ENCODE data around the gene DNMBP. TPM values are rescaled to one million over a fixed set of nuclear protein-coding genes. Genes with fewer than 3 reads are reported as not detected.

DNMBP gene
- total and polyA plus RNA-seq, 2 experiments from 2014 or later = 13.6 to 22.9 TPM

GRCh38 chr10:99875473-99875872 is 134.3 kb downstream of the DNMBP start:
- Histone ChIP-seq H3K27ac (peak overlapping the region; percentile 77), H3K4me1 (ENCODE audit: low read depth) (peaks cover 12% of the 10 kb centered on the region), H3K27me3 (no peaks in the 10 kb centered on the region), H3K4me3 (no peak overlapping the region), H3K36me3 (peaks cover 45% of the 10 kb centered on the region), H3K9me3 (ENCODE audit: low read depth) (no peaks in the 10 kb centered on the region)
- no peak for DNase-seq (ENCODE audit: low read depth in 1 of 2, low spot score in 1 of 2)
- TF ChIP-seq CTCF (IDR thresholded peaks at IDR 0.05; ENCODE audit: low read depth, low read length) = no peak

- peak overlapping the region; percentile 77 for H3K27ac ChIP-seq
- no peak for DNase-seq (ENCODE audit: low read depth in 1 of 2, low spot score in 1 of 2)
- H3K4me1 ChIP-seq (ENCODE audit: low read depth) = peaks cover 12% of the 10 kb centered on the region
- H3K36me3 ChIP-seq = peaks cover 36% of the 10 kb centered on the region
- no peak for TF ChIP-seq CTCF (IDR thresholded peaks at IDR 0.05; ENCODE audit: low read depth, low read length)
- H3K27me3 ChIP-seq = no peaks in the 10 kb centered on the region
- no peaks in the 10 kb centered on the region for H3K9me3 ChIP-seq (ENCODE audit: low read depth)
- no peak overlapping the region for H3K4me3 ChIP-seq
Measured at GRCh38 chr10:99874341-99875085, 135.2 kb downstream of the DNMBP start.

GRCh38 chr10:99873846-99874245 is 135.9 kb downstream of the DNMBP start:
- H3K27me3 ChIP-seq = no peaks in the 10 kb centered on the region
- H3K4me1 ChIP-seq (ENCODE audit: low read depth) = peaks cover 12% of the 10 kb centered on the region
- no peaks in the 10 kb centered on the region for H3K9me3 ChIP-seq (ENCODE audit: low read depth)
- TF ChIP-seq CTCF (IDR thresholded peaks at IDR 0.05; ENCODE audit: low read depth, low read length) = no peak
- H3K4me3 ChIP-seq = no peak overlapping the region
- DNase-seq (ENCODE audit: low read depth in 1 of 2, low spot score in 1 of 2) = no peak
- H3K27ac ChIP-seq = peak overlapping the region; percentile 77
- peaks cover 31% of the 10 kb centered on the region for H3K36me3 ChIP-seq

GRCh38 chr10:99872367-99873162 is 137.2 kb downstream of the DNMBP start:
- TF ChIP-seq CTCF (IDR thresholded peaks at IDR 0.05; ENCODE audit: low read depth, low read length) = no peak
- Histone ChIP-seq H3K4me3 (no peak overlapping the region), H3K9me3 (ENCODE audit: low read depth) (no peaks in the 10 kb centered on the region), H3K27me3 (no peaks in the 10 kb centered on the region), H3K4me1 (ENCODE audit: low read depth) (peaks cover 12% of the 10 kb centered on the region), H3K36me3 (peaks cover 19% of the 10 kb centered on the region), H3K27ac (no peak overlapping the region)
- DNase-seq (ENCODE audit: low read depth in 1 of 2, low spot score in 1 of 2) = peak in 1 of 2 donors; percentile 24

- peak in 1 of 2 donors; percentile 19 for DNase-seq (ENCODE audit: low read depth in 1 of 2, low spot score in 1 of 2)
- no peak for TF ChIP-seq CTCF (IDR thresholded peaks at IDR 0.05; ENCODE audit: low read depth, low read length)
- Histone ChIP-seq H3K4me3 (no peak overlapping the region), H3K36me3 (no peaks in the 10 kb centered on the region), H3K27ac (no peak overlapping the region), H3K4me1 (ENCODE audit: low read depth) (peaks cover 12% of the 10 kb centered on the region), H3K27me3 (no peaks in the 10 kb centered on the region), H3K9me3 (ENCODE audit: low read depth) (no peaks in the 10 kb centered on the region)
Measured at GRCh38 chr10:99870123-99870730, 139.5 kb downstream of the DNMBP start.

Data from cardiac muscle cell (in vitro differentiated cells and primary cell).